Heart left ventricle (tissue), 16 donors: ENCODE data around the gene CCDC86. TPM values are rescaled to one million over a fixed set of nuclear protein-coding genes. Genes with fewer than 3 reads are reported as not detected.

Experiments used
- ATAC-seq, 4 donors: fragments of 200-7000 bp; cut with Tn5 transposase; one replicate each; pipeline ENCODE4 v1.9.1; 2020 to 2022; ENCODE audit warnings: moderate library complexity in 4 of 4, mild to moderate bottlenecking in 3 of 4, moderate number of reproducible peaks in 1 of 4
- DNase-seq, 5 donors: peaks; one replicate each; pipeline ENCODE4 v3.0.0-alpha.2; 2020
- H3K27ac ChIP-seq, 12 donors: fragments of 200-600 bp; sonication (generic) in 4 of 12; one replicate each; pipeline versions ENCODE4 v1.5.0 to v1.8.0; 2016 to 2022; ENCODE audit warnings: mild to moderate bottlenecking in 2 of 12
- H3K27me3 ChIP-seq, 9 donors: fragments of 200-600 bp; sonication (generic) in 2 of 9; one replicate each; pipeline versions ENCODE4 v1.5.1 to v1.8.0; 2016 to 2022; ENCODE audit warnings: mild to moderate bottlenecking in 3 of 9
- H3K36me3 ChIP-seq, 9 donors: fragments of 200-600 bp; sonication (generic) in 2 of 9; one replicate each; pipeline versions ENCODE4 v1.5.0 to v1.8.0; 2018 to 2022; ENCODE audit warnings: mild to moderate bottlenecking in 2 of 9
- H3K4me1 ChIP-seq, 12 donors: fragments of 200-600 bp; sonication (generic) in 4 of 12; one replicate each; pipeline versions ENCODE4 v1.5.0 to v1.8.0; 2016 to 2022; ENCODE audit warnings: mild to moderate bottlenecking in 3 of 12
- H3K4me3 ChIP-seq, 12 donors: fragments of 200-600 bp; sonication (generic) in 4 of 12; one replicate each; pipeline versions ENCODE4 v1.5.0 to v1.8.0; 2017 to 2022; ENCODE audit warnings: mild to moderate bottlenecking in 9 of 12, moderate library complexity in 4 of 12
- H3K9me3 ChIP-seq, 12 donors: fragments of 200-600 bp; sonication (generic) in 4 of 12; one replicate each; pipeline versions ENCODE4 v1.5.0 to v1.8.0; 2016 to 2022; ENCODE audit warnings: mild to moderate bottlenecking in 1 of 12
- CTCF ChIP-seq, 12 donors: fragments of 200-600 bp; sonication (generic) in 4 of 12; IDR thresholded peaks; one replicate each; pipeline versions ENCODE4 v1.5.0 to v1.8.0; 2018 to 2022; ENCODE audit warnings: antibody characterized with exemption in 12 of 12, mild to moderate bottlenecking in 5 of 12
- POLR2A ChIP-seq, 2 donors: fragments of 450-650 bp; IDR thresholded peaks; one replicate each; pipeline ENCODE4 v1.6.1; 2017; ENCODE audit warnings: antibody characterized with exemption in 2 of 2, mild to moderate bottlenecking in 2 of 2, moderate library complexity in 2 of 2
- WGBS, 4 donors: extraction: QIAGEN DNeasy Blood & Tissue Kit in 2 of 4; methylation state at CpG; one replicate each; pipeline versions ENCODE4 v1.1.5 to v1.1.7; 2013 to 2018; 5-methylcytosine and 5-hydroxymethylcytosine counted together
- intact Hi-C, 10 donors: fragments of 100-400 bp; cut with DNase I; formaldehyde crosslinking; loops; one replicate each; pipeline versions ENCODE4 v1.11.1 to v1.14.2; 2022
- polyA plus RNA-seq, 2 donors: library from polyadenylated mRNA; stranded (reverse); fragments of 200-250 nt; gene quantifications; one replicate each; pipeline ENCODE4 v1.2.3, GENCODE V29; 2013
- total RNA-seq, 9 donors: library from RNA; depleted of rRNA in 2 of 9; stranded (reverse); fragments of >200 nt in 2 of 9; fragmentation: NEBNext Ultra II Directional in 3 of 9; extraction: Animal tissue kit (Norgen Biotek cat#: 25700) in 3 of 9; gene quantifications; one replicate each; pipeline versions ENCODE4 v1.1.0 to v1.2.4, GENCODE V29; 2016 to 2023
- donor health status: ischemic (EF 13 %, LVEDD 7.1; RV severe dilation, severe dysfunction).
- donor health status: healthy with polysubstance abuse.
- donor health status: DM: no; HTN: yes; CAD: no.
- donor health status: DM: no; HTN: no; CAD: no.
- donor health status: ischemic (EF 25% LVEDD 6.9; RV normal size, moderate dysfunction).
- donor health status: ischemic (EF 25% LVEDD 5.7; RV mildly dilated, moderate dysfunction).
- donor health status: healthy.
- donor health status: DM: yes; HTN: yes; CAD: no.
- donor health status: ischemic (EF 35%, LVEDD 5.7; RV mildly dilated, moderate dysfunction).
- donor health status: nonischemic (EF 11% LVEDD 7.7; RV severe dilation, severe dysfunction).
- donor health status: DM: yes; HTN: yes; CAD: no.
- donor health status: PGD.
- donor health status: ischemic (EF 29% LVEDD 5.4; RV normal size, mild dysfunction).
- donor health status: nonischemic (EF 23%, LVEDD 6.1; RV moderate dilation, normal function).

Gene CCDC86
- total and polyA plus RNA-seq, 11 donors, result 6.0 to 33.3 (median 10.1) TPM

DNA sequence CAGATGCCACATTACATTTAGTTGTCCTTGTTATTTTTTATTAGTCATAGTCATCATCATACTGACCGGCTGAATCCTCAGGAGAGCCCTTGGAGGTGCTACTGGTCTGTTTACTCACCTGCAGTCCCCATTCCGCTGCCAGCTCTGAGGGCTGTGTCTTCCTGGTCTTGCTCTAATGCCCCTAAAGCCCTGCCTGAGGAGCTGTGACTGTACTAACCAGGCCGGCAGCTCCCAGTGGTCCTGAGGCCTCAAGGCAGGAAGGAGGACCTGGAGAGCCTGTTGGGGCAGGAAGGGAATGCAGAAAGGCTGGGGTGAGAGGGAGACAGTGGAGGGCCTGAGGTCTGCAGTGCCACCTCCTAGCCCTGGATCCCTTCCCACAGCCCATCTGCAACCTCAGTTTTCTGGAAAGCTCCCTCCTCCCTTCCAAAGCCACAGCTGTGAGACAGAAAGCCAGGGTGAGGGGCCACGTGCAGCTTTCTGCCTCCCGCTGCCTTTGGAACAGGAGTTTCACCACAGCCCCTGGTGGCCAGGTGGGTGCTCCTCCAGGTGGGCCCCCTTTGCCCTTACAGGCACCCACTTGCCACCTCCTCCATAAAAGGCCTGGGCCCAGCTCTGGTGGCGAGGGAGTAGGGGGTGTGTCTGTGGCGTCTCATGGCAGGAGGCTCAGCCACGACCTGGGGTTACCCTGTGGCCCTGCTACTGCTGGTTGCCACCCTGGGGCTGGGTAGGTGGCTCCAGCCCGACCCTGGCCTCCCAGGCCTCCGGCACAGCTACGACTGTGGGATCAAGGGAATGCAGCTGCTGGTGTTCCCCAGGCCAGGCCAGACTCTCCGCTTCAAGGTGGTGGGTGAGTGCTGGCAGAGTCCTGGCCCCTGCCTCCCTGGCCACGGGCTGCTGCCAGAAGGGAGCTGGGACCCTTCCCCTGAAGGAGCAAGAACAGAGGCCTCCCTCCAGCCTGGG lies 25.3 kb downstream of the CCDC86 start, which contains the start of gene ZP1:
Gene ZP1 (plus strand): TSS at position 632 of the 960 bp plus-strand sequence. CDS start 20 bp downstream, at position 652.
- Histone ChIP-seq H3K27me3 (no peaks in the 10 kb centered on the region), H3K9me3 (no peaks in the 10 kb centered on the region), H3K36me3 (no peaks in the 10 kb centered on the region), H3K4me3 (no peak within 1 kb of the TSS), H3K27ac (no peak within 1 kb of the TSS), H3K4me1 (peaks cover 0 to 36% (median 18%) of the 10 kb centered on the region in 12 donors)
- intact Hi-C loops, result no loop called here
- no peak for TF ChIP-seq POLR2A (IDR thresholded peaks at IDR 0.05)
- TF ChIP-seq CTCF (IDR thresholded peaks at IDR 0.05), result no peak
- DNase-seq (peak in 3 of 5 donors; percentile 5 to 15 (median 10)), ATAC-seq (no peak)
- WGBS, 4 donors, result 67 to 78% (median 75%) methylated on average over 9 to 13 of the region's 13 CpGs

GRCh38 chr11:60867871-60868681 lies 26.2 kb downstream of the CCDC86 start:
- intact Hi-C loops, result no loop called here

DNA sequence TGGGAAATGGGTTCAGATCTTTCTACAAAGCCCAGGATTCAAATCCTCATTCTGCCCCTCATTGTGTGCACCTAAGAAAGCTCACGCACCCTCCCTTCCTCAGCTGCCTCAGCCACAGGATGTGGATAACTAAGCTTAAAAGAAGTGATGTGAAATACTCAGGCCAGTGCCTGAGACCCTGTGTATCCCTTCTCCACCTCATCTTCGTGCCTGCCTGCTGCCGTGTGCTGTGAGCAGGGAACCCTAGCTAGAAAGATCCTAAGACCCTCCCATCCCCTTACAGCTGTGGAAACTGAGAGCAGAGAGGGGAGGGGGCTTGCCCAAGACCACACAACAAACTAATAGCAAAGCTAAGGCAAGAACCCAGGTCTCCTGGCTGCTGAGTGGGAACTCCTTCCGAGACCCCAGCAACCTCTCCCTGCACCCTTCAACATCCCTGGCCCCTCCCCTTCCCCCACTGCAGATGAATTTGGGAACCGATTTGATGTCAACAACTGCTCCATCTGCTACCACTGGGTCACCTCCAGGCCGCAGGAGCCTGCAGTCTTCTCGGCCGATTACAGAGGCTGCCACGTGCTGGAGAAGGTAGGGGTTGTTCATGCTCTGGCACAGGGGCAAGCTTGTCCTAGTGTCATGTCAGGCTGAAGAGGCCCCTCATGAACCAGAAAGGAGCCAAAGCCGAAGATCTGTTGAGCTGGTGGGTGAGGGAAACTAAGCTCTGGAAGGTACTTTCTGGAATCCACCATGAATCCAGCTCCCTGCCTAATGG lies 27.0 kb downstream of the CCDC86 start:
- Histone ChIP-seq H3K4me1 (peaks cover 5 to 49% (median 28%) of the 10 kb centered on the region in 12 donors), H3K27ac (no peak overlapping the region), H3K4me3 (no peak overlapping the region), H3K36me3 (no peaks in the 10 kb centered on the region), H3K27me3 (no peaks in the 10 kb centered on the region), H3K9me3 (no peaks in the 10 kb centered on the region)
- ATAC-seq (no peak), DNase-seq (peak in 1 of 5 donors; percentile 17)
- intact Hi-C loops, result no loop called here
- no peak for TF ChIP-seq POLR2A (IDR thresholded peaks at IDR 0.05)
- TF ChIP-seq CTCF (IDR thresholded peaks at IDR 0.05), result no peak
- 73 to 85% (median 81%) methylated on average over 10 of the region's 10 CpGs for WGBS, 4 donors

More at GRCh38 chr11:60867871-60868681, 26.2 kb downstream of the CCDC86 start:
- Histone ChIP-seq H3K4me3 (no peak overlapping the region), H3K27ac (no peak overlapping the region), H3K27me3 (no peaks in the 10 kb centered on the region), H3K4me1 (peaks cover 5 to 45% (median 26%) of the 10 kb centered on the region in 12 donors), H3K36me3 (no peaks in the 10 kb centered on the region), H3K9me3 (no peaks in the 10 kb centered on the region)
- WGBS, 4 donors, result 74 to 91% (median 87%) methylated on average over 10 of the region's 10 CpGs
- peak in 3 of 5 donors; percentile 1 to 6 (median 3) for DNase-seq
- no peak for ATAC-seq
- TF ChIP-seq POLR2A (IDR thresholded peaks at IDR 0.05) (no peak), CTCF (IDR thresholded peaks at IDR 0.05) (no peak)
